Right lung (tissue), 5 donors: ENCODE data around the gene ETS1. TPM values are rescaled to one million over a fixed set of nuclear protein-coding genes. Genes with fewer than 3 reads are reported as not detected.

Source experiments
- DNase-seq, 2 donors: peaks; one replicate each; pipeline ENCODE4 v3.0.0-alpha.2; 2013
- polyA plus RNA-seq, 5 donors: library from polyadenylated mRNA; unstranded; fragments of 120-200 nt; gene quantifications; one replicate each; pipeline versions ENCODE4 v1.2.1 to v1.2.3, GENCODE V29; 2013; ENCODE audit warnings: inconsistent platforms in 1 of 5, low replicate concordance in 1 of 5; ENCODE audit not compliant: insufficient read length in 5 of 5, insufficient read depth in 1 of 5

ETS1 gene
- polyA plus RNA-seq, 5 donors, result 111 to 141 (median 125) TPM

GRCh38 chr11:128488471-128488870, 98.9 kb downstream of the ETS1 start:
- no peak for DNase-seq

GRCh38 chr11:128487978-128488377, 99.4 kb downstream of the ETS1 start:
- no peak for DNase-seq

- no peak for DNase-seq
Measured at GRCh38 chr11:128484172-128484571, 103.2 kb downstream of the ETS1 start.

DNA sequence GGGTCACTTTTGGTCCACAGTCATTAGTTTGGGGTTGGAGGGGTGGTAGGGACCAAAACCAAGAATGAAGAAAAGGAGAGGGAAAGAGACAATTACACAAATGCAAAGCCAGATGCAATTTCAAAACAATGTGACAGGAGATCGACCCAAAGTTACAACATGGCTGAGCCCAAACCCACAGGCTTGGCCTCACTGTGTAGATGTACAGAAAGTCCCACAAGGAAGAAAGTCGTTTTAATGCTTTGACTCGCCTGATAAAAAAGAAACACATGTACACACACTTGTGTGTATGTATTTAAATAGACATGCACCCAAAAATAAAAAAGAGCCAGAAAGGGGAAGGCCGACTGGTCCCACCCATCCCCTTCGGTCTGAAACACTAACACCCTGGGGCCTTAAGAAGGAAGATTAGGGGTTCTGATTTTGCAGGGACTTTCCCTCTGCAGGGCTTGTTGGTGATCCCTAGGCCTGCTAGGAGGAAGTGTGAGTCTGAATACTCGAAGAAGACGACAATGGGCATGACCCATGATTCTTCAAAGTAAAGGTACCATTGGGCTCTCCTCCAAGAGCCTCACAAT, 104.1 kb downstream of the ETS1 start:
- no peak for DNase-seq

- DNase-seq, result no peak
Measured at GRCh38 chr11:128482512-128483191, 104.7 kb downstream of the ETS1 start.

GRCh38 chr11:128482092-128482491, 105.3 kb downstream of the ETS1 start:
- DNase-seq, result no peak

DNA sequence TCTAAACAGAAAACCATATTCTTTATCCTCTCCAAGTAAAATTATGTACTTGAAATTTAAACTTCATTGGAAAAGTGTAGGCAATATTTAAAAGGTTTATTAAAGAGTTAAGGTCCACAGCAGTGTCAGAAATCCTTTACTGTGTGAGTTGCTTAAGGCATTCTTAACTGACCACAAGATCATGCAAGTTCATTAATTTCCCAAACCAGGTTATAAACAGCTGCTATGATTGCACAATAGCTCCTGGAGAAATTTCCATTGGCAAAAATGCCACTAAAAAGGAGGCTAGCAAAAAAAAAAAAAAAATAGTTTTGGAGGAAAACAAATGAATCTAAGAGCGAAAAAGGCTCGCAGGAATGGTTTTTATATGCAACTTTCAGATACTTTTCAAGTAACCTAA, 106.2 kb downstream of the ETS1 start:
- no peak for DNase-seq

DNA sequence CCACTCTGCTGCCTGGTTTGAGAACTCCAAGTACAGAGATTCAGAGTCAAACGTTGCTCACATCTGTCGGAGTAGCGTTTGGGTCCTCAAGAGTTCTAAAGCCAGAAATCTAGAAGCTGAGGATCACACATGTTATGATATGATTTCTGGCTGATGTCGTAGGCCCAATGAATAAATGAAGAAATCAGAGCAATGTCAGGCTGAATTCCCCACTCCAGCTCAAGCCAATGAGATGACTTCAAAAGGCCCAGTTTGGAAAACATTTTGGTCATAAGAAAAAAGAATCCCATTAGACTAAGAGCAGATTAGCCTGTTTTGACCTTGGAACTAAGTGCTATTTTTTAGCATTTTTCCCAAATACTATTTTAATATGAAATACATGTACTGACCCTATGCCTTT, 106.7 kb downstream of the ETS1 start:
- no peak for DNase-seq

DNA sequence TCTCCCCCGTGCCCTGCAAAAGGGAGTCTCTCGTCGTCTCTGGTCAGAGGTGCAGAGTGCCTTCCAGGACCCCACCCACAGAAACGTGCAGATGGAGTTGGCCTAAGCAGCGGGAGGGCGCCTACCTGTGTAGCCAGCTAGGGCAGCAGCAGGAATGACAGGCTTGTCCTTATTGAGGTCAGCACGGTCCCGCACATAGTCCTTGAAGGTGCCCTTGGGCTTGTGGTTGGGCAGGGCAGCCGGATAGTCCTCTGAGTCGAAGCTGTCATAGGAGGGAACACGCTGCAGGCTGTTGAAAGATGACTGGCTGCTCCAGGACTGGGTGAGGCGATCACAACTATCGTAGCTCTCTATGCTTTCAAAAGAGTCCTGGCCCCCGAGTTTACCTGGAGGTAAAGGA, 107.3 kb downstream of the ETS1 start:
- DNase-seq, result no peak

DNA sequence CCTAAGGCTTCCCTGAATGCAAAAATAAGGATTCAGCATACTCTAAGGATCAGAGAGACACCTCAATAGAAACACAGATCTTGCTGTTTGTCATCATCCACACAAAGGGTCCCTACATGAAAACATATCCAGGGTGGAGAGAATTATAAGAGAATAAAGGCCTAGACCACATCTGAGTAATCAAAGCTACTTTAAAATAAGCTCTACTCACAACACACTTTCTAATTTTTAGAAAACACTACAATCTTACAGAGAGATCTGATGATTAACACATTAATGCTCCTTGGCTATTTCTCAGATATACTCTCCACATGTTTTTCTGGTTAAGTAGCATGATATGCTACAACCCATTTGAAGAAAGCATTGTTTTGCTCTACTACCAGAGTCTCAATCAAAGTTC, 108.2 kb downstream of the ETS1 start:
- no peak for DNase-seq

DNA sequence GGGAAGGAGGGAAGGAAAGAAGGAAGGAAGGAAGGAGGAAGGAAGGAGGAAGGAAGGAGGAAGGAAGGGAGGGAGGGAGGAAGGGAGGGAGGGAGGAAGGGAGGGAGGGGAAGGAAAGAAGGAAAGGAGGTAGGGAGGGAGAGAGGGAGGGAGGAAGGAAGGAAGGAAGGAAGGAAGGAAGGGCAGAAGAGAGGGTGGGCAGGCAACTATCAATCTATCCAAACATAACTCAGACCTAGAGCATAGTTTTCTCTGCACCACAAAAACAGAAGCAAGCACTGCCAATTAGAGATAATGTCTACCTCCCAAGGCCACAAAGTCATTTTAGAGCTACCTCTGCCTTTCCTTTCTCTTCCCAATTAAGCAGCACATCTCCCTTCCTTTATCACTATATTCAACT, 109.1 kb downstream of the ETS1 start:
- no peak for DNase-seq

DNA sequence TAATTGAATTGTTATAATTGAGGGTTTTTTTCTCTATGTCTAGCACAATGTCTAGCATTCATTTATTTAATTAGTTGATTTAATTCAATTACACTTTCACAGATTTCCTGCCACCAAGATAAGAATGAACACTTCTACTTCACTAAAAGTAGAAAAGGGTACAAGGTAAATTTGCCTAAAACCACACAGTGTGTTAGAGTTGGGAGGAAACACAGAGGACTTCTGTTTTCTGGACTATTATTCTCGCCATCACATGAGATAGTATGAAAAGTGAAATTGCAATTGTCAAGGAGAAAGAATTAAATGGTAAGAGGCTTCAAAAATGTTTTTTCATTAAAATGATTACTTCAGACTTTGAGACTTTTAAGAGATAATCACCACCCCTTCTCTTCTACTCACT, 109.5 kb downstream of the ETS1 start:
- no peak for DNase-seq

GRCh38 chr11:128477278-128477677, 110.1 kb downstream of the ETS1 start:
- DNase-seq, result no peak

- no peak for DNase-seq
Measured at GRCh38 chr11:128476729-128477128, 110.6 kb downstream of the ETS1 start.

GRCh38 chr11:128476049-128476448, 111.3 kb downstream of the ETS1 start:
- DNase-seq, result no peak

DNA sequence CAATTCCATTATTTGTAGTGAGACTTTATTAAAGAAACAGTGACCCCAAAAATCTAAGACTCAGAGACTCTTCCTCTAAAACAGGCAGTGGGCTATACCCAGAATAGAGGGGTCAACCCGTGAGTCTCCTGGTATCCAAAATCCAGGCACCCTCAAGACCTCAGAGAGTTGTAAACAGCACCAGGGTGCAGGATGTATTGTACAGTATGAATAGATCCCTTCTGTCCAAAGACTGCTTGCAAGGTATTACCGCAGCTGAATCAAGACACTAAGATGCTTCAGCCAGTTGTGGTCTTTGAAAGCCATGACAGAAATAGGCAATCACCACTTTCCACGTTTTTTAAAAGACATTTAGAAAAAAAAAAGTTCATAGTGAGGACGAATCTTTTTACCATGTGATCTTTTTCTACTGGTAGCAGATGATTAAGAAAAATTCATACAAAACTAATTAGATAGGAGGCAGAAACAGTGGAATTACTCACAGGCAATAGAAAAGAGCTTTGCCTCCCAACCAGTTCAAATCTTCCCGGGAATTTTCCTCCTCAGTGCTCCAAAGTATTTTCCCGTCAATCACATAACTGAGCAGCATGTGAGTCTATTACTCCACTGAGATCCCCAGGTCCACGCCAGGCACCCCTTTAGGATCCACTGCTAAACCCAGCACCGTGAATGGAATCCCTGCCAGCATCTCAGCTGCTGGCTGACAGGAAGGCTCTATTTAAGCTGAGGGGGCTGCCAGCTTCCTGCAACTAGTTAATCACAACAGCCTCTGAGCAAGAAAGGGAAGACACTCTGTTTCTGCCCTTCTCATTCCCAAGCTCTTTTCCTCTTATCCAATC, 113.1 kb downstream of the ETS1 start:
- no peak for DNase-seq

DNA sequence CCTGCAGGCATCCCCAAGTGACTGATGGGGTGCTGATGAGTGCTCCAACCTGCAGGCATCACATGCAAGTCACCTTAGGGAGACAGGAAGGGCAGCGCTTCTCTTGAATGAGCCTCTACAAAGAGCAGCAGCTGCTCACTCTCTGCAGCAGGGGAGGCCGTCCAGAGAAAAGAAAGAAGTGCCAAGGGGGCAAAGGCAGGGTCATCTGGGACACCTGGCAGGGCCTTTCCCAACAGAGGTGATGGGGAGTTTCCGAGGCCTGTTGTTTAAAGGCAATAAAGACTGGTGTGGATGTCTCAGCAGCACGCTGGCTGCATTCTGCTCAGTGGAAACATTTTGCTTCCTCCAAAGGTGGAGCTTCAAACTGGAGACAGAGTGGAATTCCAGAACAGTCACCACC, 113.7 kb downstream of the ETS1 start:
- no peak for DNase-seq

DNA sequence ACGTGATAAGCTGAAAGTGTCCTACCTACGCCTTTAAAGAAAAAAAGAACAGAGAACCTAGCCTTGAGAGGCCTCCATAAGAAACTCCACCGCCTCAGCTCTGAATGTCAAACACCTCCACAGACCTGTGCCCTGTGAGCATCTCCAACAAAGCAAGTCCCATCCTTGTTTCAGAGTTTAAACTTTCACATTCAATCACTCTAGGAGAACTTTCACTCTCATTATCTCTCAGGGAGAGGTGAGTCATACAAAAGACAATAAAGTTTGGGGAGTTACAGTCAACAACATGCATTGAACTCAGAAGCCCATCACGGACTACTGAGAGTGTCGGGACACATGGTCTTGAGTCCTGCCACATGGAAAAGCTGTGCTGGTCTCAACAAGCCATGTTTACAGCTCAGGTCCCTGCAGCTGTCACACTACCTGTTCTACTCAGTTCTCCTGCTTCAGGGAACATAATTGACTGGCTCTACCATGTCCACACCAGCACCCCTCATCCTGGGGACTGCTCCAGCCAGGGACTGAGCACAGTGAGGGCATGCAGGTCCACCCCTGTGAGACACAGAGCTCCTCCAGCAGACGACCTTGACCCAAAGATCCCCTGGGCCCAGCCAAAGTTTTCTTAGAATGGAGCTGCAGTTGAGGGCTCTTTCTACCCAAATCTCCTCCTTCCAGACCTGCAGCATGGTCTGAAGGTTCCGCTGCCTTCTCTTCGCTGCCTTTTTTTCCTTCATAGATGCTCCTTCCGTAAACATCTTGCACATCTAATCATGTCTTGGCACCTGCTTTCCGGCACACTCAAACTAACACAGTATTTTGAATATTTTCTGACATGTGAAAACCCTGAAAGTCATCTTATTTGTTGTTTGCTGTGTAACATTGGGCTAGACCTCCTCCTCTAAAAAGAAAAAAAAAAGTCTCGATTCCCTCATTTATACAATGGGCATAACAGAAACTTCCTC, 114.9 kb downstream of the ETS1 start:
- DNase-seq, result no peak

DNA sequence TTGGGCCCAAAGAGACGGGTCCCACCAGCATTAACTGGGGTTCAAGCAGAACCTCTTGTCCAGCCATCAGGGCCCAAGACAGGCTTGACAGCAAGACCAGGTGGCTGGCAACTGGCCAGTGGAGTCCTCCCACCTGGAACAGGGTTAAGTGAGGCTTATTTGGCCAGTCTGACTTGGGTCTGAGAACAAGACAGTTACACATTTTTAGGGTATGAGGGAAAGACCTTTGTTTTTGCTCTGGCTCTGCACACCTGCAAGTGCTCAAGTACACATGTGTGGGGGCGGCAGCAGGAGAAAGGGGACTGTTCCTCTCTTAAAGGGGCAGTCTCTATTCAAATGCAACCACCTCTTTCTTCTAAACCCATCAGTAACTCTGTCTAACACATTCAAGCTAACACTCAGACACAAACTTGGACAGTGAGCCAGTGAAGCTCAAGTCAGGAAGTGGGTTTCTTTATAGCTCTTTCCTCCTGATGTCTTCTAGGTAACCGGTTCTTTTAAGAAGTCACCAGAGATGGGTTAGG, 116.2 kb downstream of the ETS1 start:
- no peak for DNase-seq

- no peak for DNase-seq
Measured at GRCh38 chr11:128470081-128470480, 117.3 kb downstream of the ETS1 start.

GRCh38 chr11:128469220-128469619, 118.1 kb downstream of the ETS1 start:
- no peak for DNase-seq

- no peak for DNase-seq
Measured at GRCh38 chr11:128468111-128468510, 119.2 kb downstream of the ETS1 start.
